Pulmonary artery endothelial cell (primary cell): ENCODE data around the gene TLE7. TPM values are rescaled to one million over a fixed set of nuclear protein-coding genes. Genes with fewer than 3 reads are reported as not detected.
A peak's percentile ranks its signal among the peaks of the same experiment; 100 is the strongest.

Experiments used
- DNase-seq: peaks from one replicate; pipeline ENCODE4 v3.0.0-alpha.2; 2011; ENCODE audit warnings: low read depth, low spot score
- total RNA-seq: library from RNA; depleted of rRNA; stranded (reverse); fragments of >200 nt; gene quantifications from 2 replicates; pipeline ENCODE4 v1.2.3, GENCODE V29; 2014

The TLE7 gene
- total RNA-seq, 1 donor from 2014 or later, result not detected

- peak; percentile 17 for DNase-seq
Observed at GRCh38 chr16:71412270-71413160, 29.3 kb downstream of the TLE7 start.

GRCh38 chr16:71410146-71410545, 31.7 kb downstream of the TLE7 start:
- DNase-seq, result no peak

GRCh38 chr16:71409011-71409775, 32.7 kb downstream of the TLE7 start:
- no peak for DNase-seq

- no peak for DNase-seq
Observed at GRCh38 chr16:71408536-71408935, 33.3 kb downstream of the TLE7 start.

GRCh38 chr16:71407731-71408130, 34.1 kb downstream of the TLE7 start:
- no peak for DNase-seq

GRCh38 chr16:71406724-71407123, 35.1 kb downstream of the TLE7 start:
- no peak for DNase-seq

- DNase-seq, result no peak
Observed at GRCh38 chr16:71406316-71406715, 35.5 kb downstream of the TLE7 start.

GRCh38 chr16:71404364-71404763, 37.5 kb downstream of the TLE7 start:
- no peak for DNase-seq

- no peak for DNase-seq
Observed at GRCh38 chr16:71402674-71403073, 39.2 kb downstream of the TLE7 start.

GRCh38 chr16:71402007-71402406, 39.8 kb downstream of the TLE7 start:
- no peak for DNase-seq

GRCh38 chr16:71399801-71400563, 41.9 kb downstream of the TLE7 start:
- DNase-seq, result no peak

GRCh38 chr16:71396594-71396993, 45.3 kb downstream of the TLE7 start:
- no peak for DNase-seq

- DNase-seq, result no peak
Observed at GRCh38 chr16:71389330-71389729, 52.5 kb downstream of the TLE7 start.

- DNase-seq, result no peak
Observed at GRCh38 chr16:71387045-71387871, 54.6 kb downstream of the TLE7 start.

GRCh38 chr16:71384073-71384724, 57.7 kb downstream of the TLE7 start:
- DNase-seq, result no peak

- DNase-seq, result no peak
Observed at GRCh38 chr16:71383054-71383773, 58.6 kb downstream of the TLE7 start.

- no peak for DNase-seq
Observed at GRCh38 chr16:71380831-71381230, 61.0 kb downstream of the TLE7 start.
